HG03342 (cell line): ENCODE results near the gene RAMP1.
"Not testable (repeated sequence)": the region's sequence is repeated elsewhere in the genome, so short reads cannot be mapped to it uniquely, and the experiment has no call there.

Source experiments
- ATAC-seq: cut with Tn5 transposase; IDR thresholded peaks from one replicate; pipeline ENCODE4 v1.9.1; 2021; ENCODE audit warnings: mild to moderate bottlenecking, moderate library complexity; ENCODE audit not compliant: unreplicated experiment

RAMP1 gene

GRCh38 chr2:237940828-237941227 lies 81.4 kb downstream of the RAMP1 start:
- no peak for ATAC-seq

GRCh38 chr2:237941239-237941638 lies 81.8 kb downstream of the RAMP1 start:
- ATAC-seq = no peak

DNA sequence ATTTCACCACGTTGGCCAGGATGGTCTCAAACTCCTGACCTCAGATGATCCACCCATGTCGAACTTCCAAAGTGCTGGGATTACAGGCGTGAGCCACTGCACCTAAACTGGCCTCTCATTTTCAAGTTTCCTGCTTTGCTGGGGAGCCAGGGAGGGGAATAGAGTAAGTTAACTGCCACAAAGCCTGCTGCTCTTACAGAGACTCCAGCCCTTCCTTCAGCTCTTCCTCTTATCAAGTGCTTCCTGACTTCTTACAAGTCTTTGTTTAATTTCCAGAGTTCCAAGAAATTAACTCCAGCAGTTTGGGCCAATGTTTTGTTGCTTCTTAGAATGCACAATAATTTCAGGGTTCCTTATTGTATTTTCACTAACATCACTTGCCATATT lies 83.1 kb downstream of the RAMP1 start:
- ATAC-seq = no peak

GRCh38 chr2:237943395-237944094 lies 84.1 kb downstream of the RAMP1 start:
- ATAC-seq = no peak

DNA sequence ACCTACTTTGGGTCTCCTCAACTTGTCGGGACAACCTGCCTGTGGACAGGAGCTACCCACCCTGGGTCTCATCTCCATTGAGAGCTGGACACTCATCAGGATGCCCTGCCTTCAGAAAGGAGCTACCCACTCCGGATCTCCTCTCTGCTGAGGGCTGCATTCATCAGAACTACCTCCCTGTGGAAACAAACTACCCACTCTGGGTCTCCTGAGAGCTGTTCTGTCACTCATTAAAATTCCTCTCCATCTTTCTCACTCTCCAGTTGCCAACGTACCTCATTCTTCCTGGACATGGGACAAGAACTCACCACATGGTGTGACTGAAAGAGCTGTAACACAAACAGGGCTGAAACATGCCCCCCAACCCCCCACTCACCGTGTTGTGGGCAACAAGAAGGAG lies 84.9 kb downstream of the RAMP1 start:
- no peak for ATAC-seq

DNA sequence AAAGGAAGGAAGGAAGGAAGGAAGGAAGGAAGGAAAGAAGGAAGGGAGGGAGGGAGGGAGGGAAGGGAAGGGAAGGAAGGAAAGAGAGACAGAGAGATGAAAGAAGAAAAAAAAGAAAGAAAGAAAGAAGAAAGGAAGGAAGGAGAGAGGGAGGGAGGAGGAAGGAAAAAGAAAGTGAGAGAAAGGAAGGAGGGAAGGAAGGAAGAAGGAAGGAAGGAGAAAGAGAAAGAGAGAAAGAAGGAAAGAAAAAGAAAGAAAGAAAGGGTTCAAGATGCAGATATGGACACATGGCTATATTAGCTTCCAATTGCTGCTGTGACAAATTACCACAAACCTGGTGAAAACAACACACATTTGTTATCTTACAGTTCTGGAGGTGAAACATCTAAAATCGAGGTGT lies 87.0 kb downstream of the RAMP1 start:
- no peak for ATAC-seq

- ATAC-seq = not testable (repeated sequence)
Measured at GRCh38 chr2:237951354-237951753, 91.9 kb downstream of the RAMP1 start.

DNA sequence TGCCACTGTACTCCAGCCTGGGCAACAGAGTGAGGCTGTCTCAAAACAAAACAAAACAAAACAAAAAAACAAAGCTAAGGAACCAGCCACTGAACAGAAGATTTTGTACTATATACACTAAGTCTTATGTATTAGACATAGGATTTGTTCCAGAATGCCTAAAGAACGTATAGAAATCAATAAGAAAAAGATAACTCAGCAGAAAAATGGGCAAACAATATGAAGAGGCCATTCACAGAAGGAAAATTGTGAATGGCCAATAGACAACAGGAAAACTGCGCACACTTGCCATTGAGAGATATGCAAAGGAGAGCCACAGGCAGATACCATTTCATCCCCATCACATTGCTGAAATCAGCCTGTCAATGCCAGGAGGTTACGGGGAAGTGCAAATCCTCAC lies 92.5 kb downstream of the RAMP1 start:
- ATAC-seq = no peak

DNA sequence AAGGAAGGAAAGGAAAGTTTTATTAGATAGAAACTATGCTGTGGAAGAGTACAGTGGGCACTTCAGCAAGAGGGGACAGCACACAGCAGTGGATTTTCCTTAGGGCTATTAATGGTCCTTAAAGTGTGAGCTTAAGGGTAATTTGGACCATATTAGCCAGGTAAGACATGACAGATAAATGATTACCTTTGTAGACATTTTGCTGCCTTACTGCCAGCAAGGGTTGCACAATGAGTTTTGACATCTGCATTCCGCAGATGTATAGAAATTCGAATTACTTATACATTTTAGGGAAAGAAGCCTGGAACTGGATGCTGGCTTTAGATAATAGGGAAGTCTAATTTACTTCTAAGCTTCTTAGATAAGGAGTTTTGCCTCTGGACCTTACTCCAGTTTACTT lies 93.4 kb downstream of the RAMP1 start:
- no peak for ATAC-seq

DNA sequence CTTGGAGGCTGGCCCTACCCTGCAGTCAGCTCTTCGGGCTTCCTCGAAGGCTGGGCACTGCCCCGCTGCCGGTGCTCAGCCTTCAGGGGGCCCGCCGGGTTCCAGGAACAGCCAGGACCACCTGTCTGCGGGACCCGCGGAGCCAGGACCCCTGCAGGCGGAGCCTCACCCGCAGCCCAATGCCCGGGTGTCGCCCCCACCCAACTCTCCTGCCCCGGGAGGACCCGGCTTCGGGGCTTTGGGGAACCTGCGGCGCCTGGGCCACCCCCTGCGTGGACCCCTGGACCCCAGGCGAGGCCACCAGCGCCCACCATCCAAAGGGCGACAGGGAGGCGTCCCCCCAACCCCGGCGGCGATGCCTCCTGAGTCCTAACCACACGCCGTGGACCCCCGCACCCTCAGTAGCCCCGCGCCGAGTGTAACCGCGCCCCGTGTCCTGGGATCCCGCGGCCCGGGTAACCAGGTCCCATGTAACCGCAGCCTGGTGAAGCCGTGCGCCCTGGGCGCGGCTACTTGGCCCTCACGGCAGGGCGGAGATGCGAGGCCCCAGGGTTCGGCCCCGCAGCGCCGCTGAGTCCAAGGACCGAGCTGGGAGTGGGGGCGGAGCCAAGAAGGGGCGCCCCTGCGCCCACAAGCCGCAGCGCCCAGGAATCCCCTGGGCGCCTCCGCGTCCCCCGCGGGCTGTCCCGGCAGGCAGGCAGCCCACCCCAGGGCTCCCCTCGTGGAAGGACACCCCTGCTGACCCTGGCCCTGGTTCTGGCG lies 96.4 kb downstream of the RAMP1 start:
- ATAC-seq = no peak

DNA sequence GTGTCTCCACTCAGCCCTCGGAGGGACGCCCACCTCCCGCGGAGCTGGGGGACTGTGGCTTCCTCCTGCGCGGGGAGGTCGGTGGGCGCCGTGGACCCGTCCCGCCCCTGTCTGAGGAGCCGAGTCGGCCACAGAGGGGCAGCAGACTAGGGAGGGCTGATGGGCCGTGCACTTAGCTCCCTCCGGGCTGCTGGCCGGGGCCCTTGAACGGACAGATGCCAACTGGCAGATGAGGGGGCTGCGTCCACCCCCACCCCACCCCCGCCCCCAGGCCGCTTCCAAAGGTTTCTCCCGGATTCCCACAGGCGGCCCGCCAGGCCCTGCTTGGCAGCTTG lies 96.9 kb downstream of the RAMP1 start:
- no peak for ATAC-seq

- ATAC-seq = no peak
Measured at GRCh38 chr2:237961637-237962036, 102.2 kb downstream of the RAMP1 start.
